GM20431 (cell line): ENCODE measurements around the gene STAT4.

Experiments
- in situ Hi-C: fragments of 300-500 bp; cut with MseI, MboI; formaldehyde crosslinking; loops from one replicate; pipeline ENCODE4 v1.15.0; 2020; ENCODE audit warnings: low sequenced_read_pairs; ENCODE audit not compliant: unreplicated experiment

STAT4 gene

GRCh38 chr2:191051825-191052778 lies 98.7 kb downstream of the STAT4 start:
- in situ Hi-C loops, result loop anchor here (10.0 kb wide), 1 partner anchor 103 kb away; the partner anchor contains the start of gene STAT4

DNA sequence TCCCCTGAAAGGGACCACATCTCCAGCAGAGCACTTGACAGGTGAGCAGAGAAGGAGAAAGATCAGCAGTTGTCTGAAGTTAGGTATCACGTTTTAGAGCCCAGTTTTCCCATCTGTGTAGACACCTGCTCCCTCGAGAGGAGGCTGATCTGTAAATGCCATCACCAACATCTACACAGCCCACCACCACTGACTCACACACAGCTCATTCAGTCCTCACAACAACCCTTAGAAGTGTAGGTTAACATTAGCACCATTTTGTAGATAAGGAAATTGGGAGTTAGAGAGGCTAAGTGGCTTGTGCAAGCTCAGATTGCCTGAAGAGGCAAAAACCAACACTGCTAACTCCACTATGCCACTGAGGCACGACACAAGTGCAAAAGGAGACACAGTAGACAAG lies 99.6 kb downstream of the STAT4 start:
- in situ Hi-C loops, result loop anchor here (10.0 kb wide), 1 partner anchor 104 kb away; the partner anchor contains the start of gene STAT4

GRCh38 chr2:191050640-191050987 lies 100.2 kb downstream of the STAT4 start:
- in situ Hi-C loops, result loop anchor here (10.0 kb wide), 1 partner anchor 104 kb away; the partner anchor contains the start of gene STAT4

DNA sequence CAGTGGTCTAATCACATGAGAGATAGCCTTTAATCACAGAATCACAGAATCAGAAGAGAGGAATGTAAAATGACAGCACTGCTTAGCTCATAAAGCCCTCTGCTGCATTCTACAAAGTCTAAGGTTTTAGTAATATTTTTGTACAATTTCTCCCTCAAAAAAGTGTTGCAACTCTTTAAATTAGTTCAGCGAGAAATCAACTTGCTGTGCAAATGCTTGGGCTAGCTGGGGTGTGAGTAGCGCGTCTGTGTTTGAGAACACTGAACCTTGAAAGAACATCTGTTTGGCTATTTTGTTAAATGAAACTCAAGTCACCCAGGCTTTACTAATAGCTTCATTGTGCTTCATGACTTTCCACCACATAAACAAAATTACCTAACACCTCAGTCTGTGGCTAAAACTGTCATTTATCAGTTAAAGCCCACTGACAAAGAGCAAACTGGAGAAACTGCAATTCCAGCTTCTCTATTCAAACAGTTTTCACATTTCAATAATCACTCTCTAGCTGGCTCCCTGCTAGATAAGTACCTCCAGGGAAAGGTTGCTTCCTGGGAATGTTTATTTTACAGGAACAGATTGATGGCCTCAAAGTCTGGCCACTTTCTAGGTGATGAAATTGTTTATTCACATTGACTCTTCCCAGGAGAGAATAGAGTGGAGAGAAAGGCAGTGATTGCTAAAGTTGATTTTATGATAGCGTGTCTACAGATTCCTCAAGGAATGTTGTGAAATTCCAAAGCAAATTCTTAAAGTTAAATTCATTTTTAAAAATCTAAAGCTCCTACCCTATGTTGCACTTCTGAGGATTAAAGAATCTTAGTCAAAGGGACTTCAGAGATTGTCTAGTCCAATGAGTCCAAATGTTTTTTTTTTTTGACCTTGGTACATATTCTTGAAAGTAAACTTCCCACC lies 100.8 kb downstream of the STAT4 start:
- in situ Hi-C loops, result loop anchor here (10.0 kb wide), 1 partner anchor 105 kb away; the partner anchor contains the start of gene STAT4

- in situ Hi-C loops, result no loop called here
These were observed 102.7 kb downstream of the STAT4 start for GRCh38 chr2:191048073-191048472.

GRCh38 chr2:191045141-191045540 lies 105.7 kb downstream of the STAT4 start:
- in situ Hi-C loops, result no loop called here

DNA sequence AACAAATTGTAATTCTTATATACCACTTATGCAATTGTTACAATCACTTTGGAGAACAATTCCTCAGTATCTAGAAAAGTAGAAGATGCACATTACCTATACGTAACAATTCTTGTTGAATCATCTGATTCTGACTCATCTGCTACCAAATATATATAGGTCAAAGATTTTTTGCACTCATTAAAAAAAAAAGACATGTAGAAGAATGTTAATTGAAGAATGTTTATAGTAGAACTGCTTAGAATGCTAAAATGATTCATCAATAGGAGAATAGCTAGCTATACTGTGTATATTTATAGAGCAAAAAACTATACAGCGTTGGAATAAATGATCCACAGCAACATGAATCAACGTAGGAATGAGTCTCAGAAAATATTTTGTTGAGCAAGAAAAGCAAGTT lies 107.4 kb downstream of the STAT4 start:
- in situ Hi-C loops, result no loop called here

DNA sequence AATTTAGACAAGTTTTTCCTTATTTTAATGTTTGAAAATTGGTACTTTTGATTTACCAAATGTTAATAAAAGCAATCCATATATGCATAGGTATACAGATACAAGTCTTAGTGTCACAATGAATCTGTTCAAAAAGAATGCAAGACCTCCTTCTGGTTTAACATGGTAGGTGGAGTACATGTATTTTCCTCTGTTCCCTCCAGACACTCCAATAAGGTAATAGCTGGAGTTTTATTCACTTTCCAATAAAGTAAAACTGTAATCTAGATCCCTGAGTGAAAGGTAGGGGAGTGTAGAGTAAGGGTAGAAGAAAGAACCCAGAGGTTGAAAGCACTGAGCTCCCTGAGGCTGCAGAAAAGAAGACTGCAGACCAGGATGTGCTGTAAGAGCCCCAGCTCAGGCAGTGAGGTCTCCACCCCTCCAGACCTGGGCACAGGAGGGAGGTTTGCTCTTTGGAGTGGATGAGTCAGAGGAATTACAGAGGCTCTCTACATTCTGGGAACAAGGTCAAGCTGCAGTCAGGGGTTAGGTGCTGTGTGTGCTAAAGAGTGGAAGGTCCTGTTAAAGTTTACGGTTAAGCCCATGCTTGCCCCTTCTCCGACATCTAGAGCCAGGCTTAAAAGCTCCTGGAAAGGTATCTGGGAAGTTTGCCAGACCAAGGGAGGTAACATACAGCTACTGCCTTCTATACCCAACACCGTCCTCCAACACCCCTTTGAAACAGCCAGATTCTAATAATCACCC lies 109.2 kb downstream of the STAT4 start:
- in situ Hi-C loops, result no loop called here

- in situ Hi-C loops, result no loop called here
These were observed 111.2 kb downstream of the STAT4 start for GRCh38 chr2:191039616-191040015.

- in situ Hi-C loops, result no loop called here
These were observed 112.1 kb downstream of the STAT4 start for GRCh38 chr2:191038741-191039140.

DNA sequence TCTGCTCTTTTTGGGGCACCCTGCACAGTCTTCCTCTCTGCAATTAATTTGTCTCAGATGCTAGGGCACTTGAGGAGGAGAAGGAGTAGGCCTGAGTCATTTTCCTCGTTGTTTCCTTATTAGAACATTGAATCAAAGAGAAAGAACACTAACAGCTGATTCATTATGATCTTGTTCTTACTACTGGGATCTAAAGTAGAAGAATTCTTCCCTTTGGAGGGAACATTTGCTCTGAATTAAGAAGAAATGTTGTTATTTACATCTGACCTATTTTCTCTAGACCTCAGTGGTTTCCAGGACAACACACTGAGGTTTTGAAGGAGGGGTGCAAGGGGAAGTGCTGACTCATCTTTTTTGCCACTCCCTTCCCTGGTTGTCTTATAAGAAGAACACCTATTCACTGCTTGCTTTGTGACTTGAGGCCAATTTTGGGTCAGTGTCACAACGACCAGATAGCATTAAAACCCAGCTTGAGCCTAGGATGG lies 112.5 kb downstream of the STAT4 start:
- in situ Hi-C loops, result no loop called here

GRCh38 chr2:191037351-191037750 lies 113.4 kb downstream of the STAT4 start:
- in situ Hi-C loops, result no loop called here

GRCh38 chr2:191036363-191036762 lies 114.4 kb downstream of the STAT4 start:
- in situ Hi-C loops, result no loop called here

- in situ Hi-C loops, result no loop called here
These were observed 118.0 kb downstream of the STAT4 start for GRCh38 chr2:191032588-191033429.

- in situ Hi-C loops, result no loop called here
These were observed 119.5 kb downstream of the STAT4 start for GRCh38 chr2:191031256-191031655.

GRCh38 chr2:191030521-191031154 lies 120.2 kb downstream of the STAT4 start:
- in situ Hi-C loops, result no loop called here

DNA sequence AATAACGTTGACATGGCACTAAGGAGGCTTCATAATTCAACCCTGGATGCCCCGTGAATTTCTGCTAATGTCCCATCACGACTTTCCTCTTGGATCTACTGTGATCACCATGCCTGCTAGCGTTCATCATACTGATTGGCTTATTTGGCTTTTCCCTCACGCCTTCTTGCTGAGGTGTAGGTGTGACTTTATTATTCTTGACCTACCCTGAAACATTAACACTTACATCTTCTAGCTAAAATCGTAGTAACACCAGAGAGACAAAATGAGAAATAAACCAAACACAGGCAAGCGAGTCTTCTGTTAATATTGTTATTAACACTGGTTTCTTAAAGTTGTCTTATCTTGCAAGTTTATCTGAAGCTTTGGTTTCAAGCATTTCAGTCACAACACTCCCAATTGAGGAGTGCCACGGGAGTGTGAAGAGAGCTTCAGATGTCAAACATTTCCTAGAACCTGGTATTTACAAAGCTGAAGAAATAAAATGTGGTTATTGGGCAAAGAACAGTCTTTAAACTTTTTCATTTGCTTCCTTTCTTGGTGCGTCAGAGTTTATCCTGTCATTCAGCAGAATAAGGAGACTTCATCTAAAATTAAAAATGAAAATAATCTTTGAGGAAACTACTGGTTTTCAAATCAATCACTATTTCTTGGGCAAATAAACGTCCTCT lies 121.4 kb downstream of the STAT4 start:
- in situ Hi-C loops, result no loop called here

GRCh38 chr2:191026377-191026776 lies 124.4 kb downstream of the STAT4 start:
- in situ Hi-C loops, result no loop called here
